Activated naive CD8-positive, alpha-beta T cell treated with anti-CD3 and anti-CD28 coated beads for 36 hours (primary cell): Measurements from ENCODE around the gene PTPN2. TPM values are rescaled to one million over a fixed set of nuclear protein-coding genes. Genes with fewer than 3 reads are reported as not detected.
A peak's percentile ranks its signal among the peaks of the same experiment; 100 is the strongest.

Source experiments
- DNase-seq: peaks from one replicate; pipeline ENCODE4 v3.0.0; 2021
- H3K27ac Mint-ChIP-seq: one replicate; pipeline ENCODE4 v1.8.0; 2022; ENCODE audit warnings: mild to moderate bottlenecking, moderate library complexity, mixed read lengths
- H3K27me3 Mint-ChIP-seq: one replicate; pipeline ENCODE4 v1.8.0; 2022; ENCODE audit warnings: mild to moderate bottlenecking, mixed read lengths
- H3K36me3 Mint-ChIP-seq: one replicate; pipeline ENCODE4 v1.8.0; 2021; ENCODE audit warnings: mild to moderate bottlenecking, mixed read lengths
- H3K4me1 Mint-ChIP-seq: one replicate; pipeline ENCODE4 v1.8.0; 2021; ENCODE audit warnings: mixed read lengths
- H3K4me3 Mint-ChIP-seq: one replicate; pipeline ENCODE4 v1.8.0; 2022; ENCODE audit warnings: mild to moderate bottlenecking, moderate library complexity, mixed read lengths
- H3K9me3 Mint-ChIP-seq: one replicate; pipeline ENCODE4 v1.8.0; 2022; ENCODE audit warnings: mixed read lengths
- total RNA-seq, 2 experiments: library from RNA; stranded (reverse); gene quantifications; one replicate each; pipeline ENCODE4 v1.2.3, GENCODE V29; 2021

Gene PTPN2
- total RNA-seq, 2 experiments from 2014 or later = 50.9 to 57.2 TPM

- Mint-ChIP-seq H3K27me3 (no peaks in the 10 kb centered on the region), H3K36me3 (peaks cover 42% of the 10 kb centered on the region), H3K27ac (no peak overlapping the region), H3K9me3 (no peaks in the 10 kb centered on the region), H3K4me1 (peaks cover 39% of the 10 kb centered on the region), H3K4me3 (no peak overlapping the region)
- DNase-seq = no peak
These were observed 28.1 kb downstream of the PTPN2 start for GRCh38 chr18:12855916-12856315.

GRCh38 chr18:12852566-12853315 is 31.3 kb downstream of the PTPN2 start:
- no peak overlapping the region for H3K4me3 Mint-ChIP-seq
- no peaks in the 10 kb centered on the region for H3K9me3 Mint-ChIP-seq
- no peak for DNase-seq
- H3K4me1 Mint-ChIP-seq = peaks cover 29% of the 10 kb centered on the region
- H3K36me3 Mint-ChIP-seq = peaks cover 44% of the 10 kb centered on the region
- H3K27me3 Mint-ChIP-seq = no peaks in the 10 kb centered on the region
- H3K27ac Mint-ChIP-seq = no peak overlapping the region

- no peaks in the 10 kb centered on the region for H3K9me3 Mint-ChIP-seq
- no peak overlapping the region for H3K4me3 Mint-ChIP-seq
- no peak overlapping the region for H3K27ac Mint-ChIP-seq
- peaks cover 21% of the 10 kb centered on the region for H3K4me1 Mint-ChIP-seq
- H3K27me3 Mint-ChIP-seq = no peaks in the 10 kb centered on the region
- peaks cover 41% of the 10 kb centered on the region for H3K36me3 Mint-ChIP-seq
- DNase-seq = no peak
These were observed 32.3 kb downstream of the PTPN2 start for GRCh38 chr18:12851716-12852115.

- Mint-ChIP-seq H3K27ac (no peak overlapping the region), H3K36me3 (peaks cover 30% of the 10 kb centered on the region), H3K27me3 (no peaks in the 10 kb centered on the region), H3K4me3 (no peak overlapping the region), H3K9me3 (no peaks in the 10 kb centered on the region), H3K4me1 (peaks cover 20% of the 10 kb centered on the region)
- DNase-seq = no peak
These were observed 34.5 kb downstream of the PTPN2 start for GRCh38 chr18:12849548-12849947.

GRCh38 chr18:12848405-12848804 is 35.6 kb downstream of the PTPN2 start:
- no peak for DNase-seq
- peaks cover 28% of the 10 kb centered on the region for H3K4me1 Mint-ChIP-seq
- H3K4me3 Mint-ChIP-seq = no peak overlapping the region
- H3K27me3 Mint-ChIP-seq = no peaks in the 10 kb centered on the region
- peaks cover 25% of the 10 kb centered on the region for H3K36me3 Mint-ChIP-seq
- H3K27ac Mint-ChIP-seq = no peak overlapping the region
- H3K9me3 Mint-ChIP-seq = no peaks in the 10 kb centered on the region

GRCh38 chr18:12844391-12844790 is 39.6 kb downstream of the PTPN2 start:
- DNase-seq = no peak
- Mint-ChIP-seq H3K27me3 (no peaks in the 10 kb centered on the region), H3K9me3 (no peaks in the 10 kb centered on the region), H3K27ac (no peak overlapping the region), H3K36me3 (peaks cover 30% of the 10 kb centered on the region), H3K4me3 (no peak overlapping the region), H3K4me1 (peaks cover 53% of the 10 kb centered on the region)

- peak overlapping the region; percentile 53 for H3K27ac Mint-ChIP-seq
- DNase-seq = no peak
These were observed 40.4 kb downstream of the PTPN2 start for GRCh38 chr18:12843420-12844350.

GRCh38 chr18:12842459-12843380 is 41.3 kb downstream of the PTPN2 start:
- Mint-ChIP-seq H3K4me1 (peaks cover 59% of the 10 kb centered on the region), H3K27ac (no peak overlapping the region), H3K36me3 (peaks cover 20% of the 10 kb centered on the region), H3K4me3 (no peak overlapping the region), H3K9me3 (no peaks in the 10 kb centered on the region), H3K27me3 (no peaks in the 10 kb centered on the region)
- DNase-seq = no peak

More at GRCh38 chr18:12843420-12844350, 40.4 kb downstream of the PTPN2 start:
- no peak overlapping the region for H3K4me3 Mint-ChIP-seq
- peaks cover 25% of the 10 kb centered on the region for H3K36me3 Mint-ChIP-seq
- peaks cover 53% of the 10 kb centered on the region for H3K4me1 Mint-ChIP-seq
- H3K9me3 Mint-ChIP-seq = no peaks in the 10 kb centered on the region
- no peaks in the 10 kb centered on the region for H3K27me3 Mint-ChIP-seq

- Mint-ChIP-seq H3K4me3 (no peak overlapping the region), H3K36me3 (peaks cover 19% of the 10 kb centered on the region), H3K27me3 (no peaks in the 10 kb centered on the region), H3K27ac (peak overlapping the region; percentile 95), H3K4me1 (peaks cover 64% of the 10 kb centered on the region), H3K9me3 (no peaks in the 10 kb centered on the region)
- no peak for DNase-seq
These were observed 43.0 kb downstream of the PTPN2 start for GRCh38 chr18:12841070-12841469.

GRCh38 chr18:12840382-12840781 is 43.7 kb downstream of the PTPN2 start:
- H3K4me3 Mint-ChIP-seq = no peak overlapping the region
- H3K9me3 Mint-ChIP-seq = no peaks in the 10 kb centered on the region
- peak; percentile 9 for DNase-seq
- H3K4me1 Mint-ChIP-seq = peaks cover 62% of the 10 kb centered on the region
- peak overlapping the region; percentile 95 for H3K27ac Mint-ChIP-seq
- H3K36me3 Mint-ChIP-seq = peaks cover 21% of the 10 kb centered on the region
- no peaks in the 10 kb centered on the region for H3K27me3 Mint-ChIP-seq

- Mint-ChIP-seq H3K36me3 (peaks cover 20% of the 10 kb centered on the region), H3K27ac (peak overlapping the region; percentile 95), H3K27me3 (no peaks in the 10 kb centered on the region), H3K4me1 (peaks cover 55% of the 10 kb centered on the region), H3K9me3 (no peaks in the 10 kb centered on the region), H3K4me3 (peak overlapping the region; percentile 45)
- peak; percentile 41 for DNase-seq
These were observed 44.4 kb downstream of the PTPN2 start for GRCh38 chr18:12839526-12840196.

GRCh38 chr18:12839057-12839525 is 44.9 kb downstream of the PTPN2 start:
- Mint-ChIP-seq H3K9me3 (no peaks in the 10 kb centered on the region), H3K27ac (peak overlapping the region; percentile 95), H3K27me3 (no peaks in the 10 kb centered on the region), H3K4me3 (peak overlapping the region; percentile 35), H3K36me3 (peaks cover 23% of the 10 kb centered on the region), H3K4me1 (peaks cover 51% of the 10 kb centered on the region)
- DNase-seq = no peak

- no peak for DNase-seq
- H3K27me3 Mint-ChIP-seq = no peaks in the 10 kb centered on the region
- no peaks in the 10 kb centered on the region for H3K9me3 Mint-ChIP-seq
- H3K27ac Mint-ChIP-seq = peak overlapping the region; percentile 85
- peaks cover 44% of the 10 kb centered on the region for H3K4me1 Mint-ChIP-seq
- peak overlapping the region; percentile 25 for H3K4me3 Mint-ChIP-seq
- H3K36me3 Mint-ChIP-seq = peaks cover 28% of the 10 kb centered on the region
These were observed 45.8 kb downstream of the PTPN2 start for GRCh38 chr18:12838178-12838634.

GRCh38 chr18:12837747-12838146 is 46.3 kb downstream of the PTPN2 start:
- no peaks in the 10 kb centered on the region for H3K9me3 Mint-ChIP-seq
- no peak overlapping the region for H3K4me3 Mint-ChIP-seq
- peak overlapping the region; percentile 85 for H3K27ac Mint-ChIP-seq
- peaks cover 28% of the 10 kb centered on the region for H3K36me3 Mint-ChIP-seq
- DNase-seq = no peak
- no peaks in the 10 kb centered on the region for H3K27me3 Mint-ChIP-seq
- peaks cover 43% of the 10 kb centered on the region for H3K4me1 Mint-ChIP-seq
